Activated naive CD8-positive, alpha-beta T cell treated with anti-CD3 and anti-CD28 coated beads, Interleukin-2, amount 10 ng/mL, durations not matched to agents 7 days and 5 days (primary cell): ENCODE results near the gene UFC1. TPM values are rescaled to one million over a fixed set of nuclear protein-coding genes. Genes with fewer than 3 reads are reported as not detected.
A peak's percentile ranks its signal among the peaks of the same experiment; 100 is the strongest.
"Not testable (repeated sequence)": the region's sequence is repeated elsewhere in the genome, so short reads cannot be mapped to it uniquely, and the experiment has no call there.

Experiments used
- ATAC-seq: fragments of 150-1000 bp; cut with Tn5 transposase; one replicate; pipeline ENCODE4 v1.10.0; 2021; ENCODE audit warnings: low read depth, moderate library complexity
- POLR2A ChIA-PET: fragments of 350-600 bp; sonication (Branson Sonifier 250); formaldehyde crosslinking; loops from one replicate; lab custom pipeline; 2021; ENCODE audit warnings: antibody characterized with exemption; lab: Charles Lee
- DNase-seq: peaks from one replicate; pipeline ENCODE4 v3.0.0; 2021
- H3K27ac Mint-ChIP-seq: one replicate; pipeline ENCODE4 v1.8.0; 2022; ENCODE audit warnings: mild to moderate bottlenecking, mixed read lengths
- H3K27me3 Mint-ChIP-seq: one replicate; pipeline ENCODE4 v1.8.0; 2022; ENCODE audit warnings: mild to moderate bottlenecking, moderate library complexity, mixed read lengths
- H3K36me3 Mint-ChIP-seq: one replicate; pipeline ENCODE4 v1.8.0; 2021; ENCODE audit warnings: mild to moderate bottlenecking, mixed read lengths
- H3K4me1 Mint-ChIP-seq: one replicate; pipeline ENCODE4 v1.8.0; 2021; ENCODE audit warnings: mixed read lengths
- H3K4me3 Mint-ChIP-seq: one replicate; pipeline ENCODE4 v1.8.0; 2022; ENCODE audit warnings: mild to moderate bottlenecking, moderate library complexity, mixed read lengths
- H3K9me3 Mint-ChIP-seq: one replicate; pipeline ENCODE4 v1.8.0; 2021; ENCODE audit warnings: mixed read lengths
- total RNA-seq, 2 experiments: library from RNA; stranded (reverse); gene quantifications; one replicate each; pipeline ENCODE4 v1.2.3, GENCODE V29; 2021

Gene UFC1
- total RNA-seq: 10 to 100 TPM; 95.9 to 98.1 TPM

GRCh38 chr1:161153682-161154337, at the start of gene UFC1:
Gene UFC1 (plus strand): TSS chr1:161153978. CDS start chr1:161153998, 20 bp downstream.
- Mint-ChIP-seq H3K9me3 (no peaks in the 10 kb centered on the region), H3K27me3 (no peaks in the 10 kb centered on the region), H3K27ac (peak within 1 kb of the TSS; percentile 100), H3K4me1 (peaks cover 19% of the 10 kb centered on the region), H3K36me3 (peaks cover 13% of the 10 kb centered on the region), H3K4me3 (peak within 1 kb of the TSS; percentile 99)
- ATAC-seq (peak; percentile 95), DNase-seq (peak; percentile 80)
- POLR2A ChIA-PET: interaction anchor here (0.7 to 3.2 kb wide), 16 partner anchors 12 to 152 kb away, joined by 3 to 37 read pairs (median 6); partner anchors contain the start of genes ARHGAP30, B4GALT3, DEDD and F11R

GRCh38 chr1:161106431-161106830, 47.3 kb upstream of the UFC1 start:
- POLR2A ChIA-PET: interaction anchor here (0.6 to 2.6 kb wide), 2 partner anchors 11 to 95 kb away, joined by 5 to 11 read pairs; partner anchors contain the start of genes NIT1 and PFDN2
- DNase-seq (no peak), ATAC-seq (no peak)
- Mint-ChIP-seq H3K36me3 (peaks cover 22% of the 10 kb centered on the region), H3K27ac (no peak overlapping the region), H3K4me1 (peaks cover 7% of the 10 kb centered on the region), H3K9me3 (no peaks in the 10 kb centered on the region), H3K27me3 (no peaks in the 10 kb centered on the region), H3K4me3 (no peak overlapping the region)

- Mint-ChIP-seq H3K36me3 (peaks cover 21% of the 10 kb centered on the region), H3K9me3 (no peaks in the 10 kb centered on the region), H3K27ac (no peak overlapping the region), H3K4me1 (peaks cover 31% of the 10 kb centered on the region), H3K27me3 (no peaks in the 10 kb centered on the region), H3K4me3 (no peak overlapping the region)
- POLR2A ChIA-PET: no interaction called here
- DNase-seq: no peak
- no peak for ATAC-seq
Measured at GRCh38 chr1:161111117-161111516, 42.7 kb upstream of the UFC1 start.

- no peak overlapping the region for H3K27ac Mint-ChIP-seq
- H3K4me3 Mint-ChIP-seq: no peak overlapping the region
- peaks cover 21% of the 10 kb centered on the region for H3K36me3 Mint-ChIP-seq
- no peaks in the 10 kb centered on the region for H3K9me3 Mint-ChIP-seq
- POLR2A ChIA-PET: no interaction called here
- H3K4me1 Mint-ChIP-seq: peaks cover 34% of the 10 kb centered on the region
- DNase-seq: no peak
- H3K27me3 Mint-ChIP-seq: no peaks in the 10 kb centered on the region
- no peak for ATAC-seq
Measured at GRCh38 chr1:161111527-161111926, 42.3 kb upstream of the UFC1 start.

- no peaks in the 10 kb centered on the region for H3K27me3 Mint-ChIP-seq
- POLR2A ChIA-PET: no interaction called here
- peaks cover 17% of the 10 kb centered on the region for H3K36me3 Mint-ChIP-seq
- H3K9me3 Mint-ChIP-seq: no peaks in the 10 kb centered on the region
- H3K4me1 Mint-ChIP-seq: peaks cover 39% of the 10 kb centered on the region
- H3K4me3 Mint-ChIP-seq: no peak overlapping the region
- peak overlapping the region; percentile 33 for H3K27ac Mint-ChIP-seq
- ATAC-seq (no peak), DNase-seq (no peak)
Measured at GRCh38 chr1:161113915-161114314, 39.9 kb upstream of the UFC1 start.

- no peak overlapping the region for H3K4me3 Mint-ChIP-seq
- peaks cover 43% of the 10 kb centered on the region for H3K4me1 Mint-ChIP-seq
- H3K9me3 Mint-ChIP-seq: no peaks in the 10 kb centered on the region
- ATAC-seq (no peak), DNase-seq (no peak)
- peak overlapping the region; percentile 33 for H3K27ac Mint-ChIP-seq
- POLR2A ChIA-PET: no interaction called here
- no peaks in the 10 kb centered on the region for H3K27me3 Mint-ChIP-seq
- H3K36me3 Mint-ChIP-seq: peaks cover 15% of the 10 kb centered on the region
Measured at GRCh38 chr1:161114556-161114955, 39.2 kb upstream of the UFC1 start.

- POLR2A ChIA-PET: no interaction called here
- DNase-seq (no peak), ATAC-seq (no peak)
- Mint-ChIP-seq H3K27ac (peak overlapping the region; percentile 68), H3K9me3 (no peaks in the 10 kb centered on the region), H3K4me1 (peaks cover 48% of the 10 kb centered on the region), H3K27me3 (no peaks in the 10 kb centered on the region), H3K36me3 (peaks cover 17% of the 10 kb centered on the region), H3K4me3 (peak overlapping the region; percentile 19)
Measured at GRCh38 chr1:161115132-161115711, 38.6 kb upstream of the UFC1 start.

- H3K4me3 Mint-ChIP-seq: peak overlapping the region; percentile 26
- peaks cover 17% of the 10 kb centered on the region for H3K36me3 Mint-ChIP-seq
- H3K27me3 Mint-ChIP-seq, H3K9me3 Mint-ChIP-seq, POLR2A ChIA-PET, DNase-seq, ATAC-seq: not testable (repeated sequence)
- H3K4me1 Mint-ChIP-seq: peaks cover 49% of the 10 kb centered on the region
- H3K27ac Mint-ChIP-seq: peak overlapping the region; percentile 68
Measured at GRCh38 chr1:161115961-161116360, 37.8 kb upstream of the UFC1 start.

- Mint-ChIP-seq H3K27ac (peak within 1 kb of the TSS; percentile 89), H3K9me3 (no peaks in the 10 kb centered on the region), H3K4me3 (peak within 1 kb of the TSS; percentile 94), H3K36me3 (peaks cover 19% of the 10 kb centered on the region), H3K4me1 (peaks cover 45% of the 10 kb centered on the region), H3K27me3 (no peaks in the 10 kb centered on the region)
- POLR2A ChIA-PET: interaction anchor here (0.6 to 2.5 kb wide), 21 partner anchors 10 to 407 kb away, joined by 3 to 16 read pairs (median 4); partner anchors contain the start of genes ARHGAP30, CD48, F11R and KLHDC9
- DNase-seq: peak; percentile 90
- ATAC-seq: peak; percentile 80
Measured at GRCh38 chr1:161117759-161118581, 35.8 kb upstream of the UFC1 start, which contains the start of the genes NIT1 and PFDN2. Gene NIT1 (plus strand): TSS chr1:161118105. CDS start chr1:161118177, 72 bp downstream. Gene PFDN2 (minus strand): TSS chr1:161118037. CDS start chr1:161118026, 11 bp downstream.

GRCh38 chr1:161119092-161119903, 34.5 kb upstream of the UFC1 start:
- Mint-ChIP-seq H3K27me3 (no peaks in the 10 kb centered on the region), H3K36me3 (peaks cover 23% of the 10 kb centered on the region), H3K27ac (peak overlapping the region; percentile 89), H3K4me3 (peak overlapping the region; percentile 94), H3K9me3 (no peaks in the 10 kb centered on the region), H3K4me1 (peaks cover 34% of the 10 kb centered on the region)
- DNase-seq: no peak
- POLR2A ChIA-PET: interaction anchor here (1.3 to 2.5 kb wide), 3 partner anchors 21 to 52 kb away, joined by 4 to 16 read pairs (median 14); partner anchors contain the start of gene KLHDC9
- ATAC-seq: peak; percentile 60

GRCh38 chr1:161121042-161121650, 32.6 kb upstream of the UFC1 start:
- H3K36me3 Mint-ChIP-seq: peaks cover 24% of the 10 kb centered on the region

GRCh38 chr1:161121834-161122233, 31.9 kb upstream of the UFC1 start:
- ATAC-seq (no peak), DNase-seq (no peak)
- H3K27me3 Mint-ChIP-seq: no peaks in the 10 kb centered on the region
- H3K9me3 Mint-ChIP-seq: no peaks in the 10 kb centered on the region
- no peak overlapping the region for H3K27ac Mint-ChIP-seq
- peaks cover 25% of the 10 kb centered on the region for H3K36me3 Mint-ChIP-seq
- POLR2A ChIA-PET: interaction anchor here (0.7 to 1.8 kb wide), 5 partner anchors 11 to 241 kb away, joined by 3 to 5 read pairs (median 4); partner anchors contain the start of genes ARHGAP30, DEDD and USF1
- no peak overlapping the region for H3K4me3 Mint-ChIP-seq
- H3K4me1 Mint-ChIP-seq: peaks cover 24% of the 10 kb centered on the region

More at GRCh38 chr1:161121042-161121650, 32.6 kb upstream of the UFC1 start:
- Mint-ChIP-seq H3K4me3 (no peak overlapping the region), H3K27ac (peak overlapping the region; percentile 30), H3K4me1 (peaks cover 26% of the 10 kb centered on the region), H3K9me3 (no peaks in the 10 kb centered on the region), H3K27me3 (no peaks in the 10 kb centered on the region)
- DNase-seq (no peak), ATAC-seq (no peak)
- POLR2A ChIA-PET: interaction anchor here (0.7 to 1.8 kb wide), 3 partner anchors 12 to 240 kb away, joined by 3 to 4 read pairs (median 4); partner anchors contain the start of genes DEDD and USF1
